Measurements from ENCODE around the gene IL10RB.

- TF ChIP-seq CTCF (IDR thresholded peaks at IDR 0.05; ENCODE audit: poor library complexity) (no peak), EZH2phosphoT487 (IDR thresholded peaks at IDR 0.05; ENCODE audit: low read depth, severe bottlenecking, unreplicated experiment) (no peak)
These were observed 12.6 kb downstream of the IL10RB start for GRCh38 chr21:33278721-33279120.

Measured in hepatocyte (in vitro differentiated cells).